ENCODE measurements around the gene FDX1.

Gene FDX1

DNA sequence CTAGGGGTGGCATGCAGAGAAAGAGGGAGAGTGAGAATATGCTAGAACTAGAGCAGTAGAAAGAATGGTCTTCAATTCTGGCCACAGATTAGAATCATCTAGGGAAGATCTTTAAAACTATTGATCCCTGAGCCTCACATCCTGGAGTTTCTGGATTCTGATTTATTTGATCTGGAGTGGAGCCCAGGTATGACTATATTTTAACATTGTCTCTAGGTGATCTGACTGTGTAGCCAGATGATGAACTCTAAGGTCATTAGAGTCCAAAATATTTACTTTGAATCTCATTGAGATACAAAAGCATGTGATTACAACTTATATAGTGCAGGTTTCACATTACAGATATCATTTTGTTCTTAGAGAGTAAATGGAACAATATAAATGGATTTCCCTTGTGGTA, 79.7 kb downstream of the FDX1 start:
- TF ChIP-seq, protein P1, sequence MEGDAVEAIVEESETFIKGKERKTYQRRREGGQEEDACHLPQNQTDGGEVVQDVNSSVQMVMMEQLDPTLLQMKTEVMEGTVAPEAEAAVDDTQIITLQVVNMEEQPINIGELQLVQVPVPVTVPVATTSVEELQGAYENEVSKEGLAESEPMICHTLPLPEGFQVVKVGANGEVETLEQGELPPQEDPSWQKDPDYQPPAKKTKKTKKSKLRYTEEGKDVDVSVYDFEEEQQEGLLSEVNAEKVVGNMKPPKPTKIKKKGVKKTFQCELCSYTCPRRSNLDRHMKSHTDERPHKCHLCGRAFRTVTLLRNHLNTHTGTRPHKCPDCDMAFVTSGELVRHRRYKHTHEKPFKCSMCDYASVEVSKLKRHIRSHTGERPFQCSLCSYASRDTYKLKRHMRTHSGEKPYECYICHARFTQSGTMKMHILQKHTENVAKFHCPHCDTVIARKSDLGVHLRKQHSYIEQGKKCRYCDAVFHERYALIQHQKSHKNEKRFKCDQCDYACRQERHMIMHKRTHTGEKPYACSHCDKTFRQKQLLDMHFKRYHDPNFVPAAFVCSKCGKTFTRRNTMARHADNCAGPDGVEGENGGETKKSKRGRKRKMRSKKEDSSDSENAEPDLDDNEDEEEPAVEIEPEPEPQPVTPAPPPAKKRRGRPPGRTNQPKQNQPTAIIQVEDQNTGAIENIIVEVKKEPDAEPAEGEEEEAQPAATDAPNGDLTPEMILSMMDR (IDR thresholded peaks at IDR 0.05): no peak

- TF ChIP-seq, protein P1 (IDR thresholded peaks at IDR 0.05): no peak
Observed at GRCh38 chr11:110512026-110512425, 82.3 kb downstream of the FDX1 start.

DNA sequence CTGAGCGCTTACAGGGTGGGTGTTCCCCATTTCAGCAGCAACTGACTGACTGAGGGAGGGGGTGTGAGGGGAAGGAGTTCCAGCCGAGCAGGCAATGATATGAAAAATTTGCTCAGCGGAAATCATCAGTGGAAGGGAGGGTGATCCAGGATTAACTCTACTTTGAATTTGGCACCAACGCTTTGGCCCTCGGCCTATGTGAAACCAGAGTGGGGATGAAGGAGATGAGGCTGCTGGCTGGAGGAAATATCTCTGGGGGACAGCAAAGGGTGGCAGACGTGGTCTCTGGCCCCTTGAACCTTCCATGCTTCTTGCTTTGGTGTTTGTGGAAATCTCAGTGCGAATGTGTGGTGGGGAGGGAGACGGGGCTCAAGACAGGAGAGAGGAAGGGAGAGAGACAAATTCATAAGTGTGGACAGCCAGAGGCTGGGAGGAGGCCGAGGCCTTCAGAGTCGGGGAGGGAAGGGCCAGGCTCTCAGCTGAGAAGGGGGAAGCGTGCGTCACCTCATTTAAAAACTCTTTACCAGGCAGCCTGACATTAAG, 83.6 kb downstream of the FDX1 start:
- TF ChIP-seq, protein P1 (IDR thresholded peaks at IDR 0.05): no peak

- TF ChIP-seq, protein P1 (IDR thresholded peaks at IDR 0.05): no peak
Observed at GRCh38 chr11:110513846-110514437, 84.2 kb downstream of the FDX1 start.
